WTC11 (cell line): ENCODE results near the gene AGBL1. TPM values are rescaled to one million over a fixed set of nuclear protein-coding genes. Genes with fewer than 3 reads are reported as not detected.

Source experiments
- ATAC-seq: fragments of 200-7000 bp; cut with Tn5 transposase; 2 replicates; pipeline ENCODE4 v1.10.0; 2021; ENCODE audit warnings: mild to moderate bottlenecking, moderate library complexity
- CTCF ChIA-PET: fragments of 300-600 bp; sonication (Branson Sonifier 250); formaldehyde crosslinking; loops from one replicate; lab custom pipeline; 2021; ENCODE audit warnings: antibody characterized with exemption; lab: Charles Lee
- POLR2A ChIA-PET: fragments of 350-600 bp; sonication (Branson Sonifier 250); formaldehyde crosslinking; loops from one replicate; lab custom pipeline; 2021; ENCODE audit warnings: antibody characterized with exemption; lab: Charles Lee
- DNase-seq: peaks from one replicate; pipeline ENCODE4 v3.0.0; 2021; ENCODE audit warnings: low spot score
- H3K27ac Mint-ChIP-seq: 2 replicates; pipeline ENCODE4 v1.8.0; 2021; ENCODE audit warnings: mixed read lengths
- H3K27me3 Mint-ChIP-seq: 2 replicates; pipeline ENCODE4 v1.8.0; 2021; ENCODE audit warnings: low read depth, mild to moderate bottlenecking, moderate library complexity, mixed read lengths
- H3K36me3 Mint-ChIP-seq: 2 replicates; pipeline ENCODE4 v1.8.0; 2021; ENCODE audit warnings: mixed read lengths
- H3K4me1 Mint-ChIP-seq: 2 replicates; pipeline ENCODE4 v1.8.0; 2022; ENCODE audit warnings: mixed read lengths
- H3K4me3 Mint-ChIP-seq: 2 replicates; pipeline ENCODE4 v1.8.0; 2021; ENCODE audit warnings: mild to moderate bottlenecking, moderate library complexity, mixed read lengths
- H3K9me3 Mint-ChIP-seq: 2 replicates; pipeline ENCODE4 v1.8.0; 2021; ENCODE audit warnings: mixed read lengths
- ATF1 ChIP-seq: sonication (generic); formaldehyde crosslinking; IDR thresholded peaks from 2 replicates; pipeline ENCODE4 v1.8.1; 2023; ENCODE audit warnings: mild to moderate bottlenecking, moderate library complexity, missing genetic modification reagents
- FOXJ3 ChIP-seq: sonication (generic); formaldehyde crosslinking; IDR thresholded peaks from 2 replicates; pipeline ENCODE4 v1.9.0; 2021; ENCODE audit warnings: missing genetic modification reagents, mild to moderate bottlenecking, borderline replicate concordance
- GABPB1 ChIP-seq: sonication (generic); formaldehyde crosslinking; IDR thresholded peaks from 2 replicates; pipeline ENCODE4 v1.8.1; 2023; ENCODE audit warnings: mild to moderate bottlenecking, missing genetic modification reagents
- JAZF1 ChIP-seq: fragments of 250-450 bp; sonication (Bioruptor Pico); IDR thresholded peaks from 2 replicates; pipeline ENCODE4 v1.9.0; 2021; ENCODE audit warnings: moderate library complexity, mild to moderate bottlenecking, inconsistent platforms
- KAT7 ChIP-seq: sonication (generic); formaldehyde crosslinking; IDR thresholded peaks from 2 replicates; pipeline ENCODE4 v1.8.1; 2023; ENCODE audit warnings: missing genetic modification reagents, mild to moderate bottlenecking, borderline replicate concordance
- NFYB ChIP-seq: sonication (generic); formaldehyde crosslinking; conservative IDR thresholded peaks from 2 replicates; pipeline ENCODE4 v1.8.0; 2022; ENCODE audit warnings: low read depth, missing genetic modification reagents
- SOX15 ChIP-seq: fragments of 250-450 bp; sonication (Bioruptor Pico); IDR thresholded peaks from 2 replicates; pipeline ENCODE4 v1.9.0; 2021; ENCODE audit warnings: mild to moderate bottlenecking
- SP1 ChIP-seq: sonication (generic); formaldehyde crosslinking; conservative IDR thresholded peaks from 2 replicates; pipeline ENCODE4 v1.8.1; 2022; ENCODE audit warnings: missing genetic modification reagents
- TCF7 ChIP-seq: sonication (generic); formaldehyde crosslinking; IDR thresholded peaks from 2 replicates; pipeline ENCODE4 v1.8.0; 2022; ENCODE audit warnings: mild to moderate bottlenecking, low read depth, missing genetic modification reagents, moderate library complexity
- TEAD4 ChIP-seq: sonication (generic); formaldehyde crosslinking; IDR thresholded peaks from 2 replicates; pipeline ENCODE4 v1.8.0; 2022; ENCODE audit warnings: mild to moderate bottlenecking, missing genetic modification reagents
- TP53 ChIP-seq: sonication (generic); formaldehyde crosslinking; IDR thresholded peaks from 2 replicates; pipeline ENCODE4 v1.8.1; 2023; ENCODE audit warnings: mild to moderate bottlenecking, missing genetic modification reagents
- ZNF121 ChIP-seq: sonication (generic); formaldehyde crosslinking; IDR thresholded peaks from 2 replicates; pipeline ENCODE4 v1.8.0; 2023; ENCODE audit warnings: missing genetic modification reagents
- total RNA-seq: library from RNA; stranded (reverse); gene quantifications from 3 replicates; pipeline ENCODE4 v1.2.3, GENCODE V29; 2021
- TF ChIP-seq, protein P1 (sequence below): sonication (generic); formaldehyde crosslinking; IDR thresholded peaks from 2 replicates; pipeline ENCODE4 v1.8.1; 2023; ENCODE audit warnings: mild to moderate bottlenecking, missing genetic modification reagents, moderate library complexity
- TF ChIP-seq, protein P2 (sequence below): sonication (generic); formaldehyde crosslinking; IDR thresholded peaks from 2 replicates; pipeline ENCODE4 v1.8.0; 2022; ENCODE audit warnings: mild to moderate bottlenecking, missing genetic modification reagents
- TF ChIP-seq, protein P3 (sequence below): sonication (generic); formaldehyde crosslinking; IDR thresholded peaks from 2 replicates; pipeline ENCODE4 v1.8.0; 2023; ENCODE audit warnings: missing genetic modification reagents
- TF ChIP-seq, protein P4 (sequence below): sonication (generic); formaldehyde crosslinking; IDR thresholded peaks from 2 replicates; pipeline ENCODE4 v1.8.1; 2023; ENCODE audit warnings: mild to moderate bottlenecking, missing genetic modification reagents, moderate library complexity
- TF ChIP-seq, protein P5 (sequence below): sonication (generic); formaldehyde crosslinking; IDR thresholded peaks from 2 replicates; pipeline ENCODE4 v1.8.1; 2022; ENCODE audit warnings: mild to moderate bottlenecking, missing genetic modification reagents, moderate library complexity, borderline replicate concordance
- TF ChIP-seq, protein P6 (sequence below): fragments of 250-450 bp; sonication (Bioruptor Pico); IDR thresholded peaks from 2 replicates; pipeline ENCODE4 v1.9.0; 2021; ENCODE audit warnings: mild to moderate bottlenecking, borderline replicate concordance
- TF ChIP-seq, protein P7 (sequence below): sonication (generic); formaldehyde crosslinking; conservative IDR thresholded peaks from 2 replicates; pipeline ENCODE4 v1.8.1; 2022; ENCODE audit warnings: mild to moderate bottlenecking, missing genetic modification reagents
- TF ChIP-seq, protein P8 (sequence below): fragments of 250-450 bp; sonication (Bioruptor Pico); conservative IDR thresholded peaks from 2 replicates; pipeline ENCODE4 v1.9.0; 2021; ENCODE audit warnings: mild to moderate bottlenecking

Gene AGBL1
- total RNA-seq, 1 experiment from 2014 or later, result not detected

DNA sequence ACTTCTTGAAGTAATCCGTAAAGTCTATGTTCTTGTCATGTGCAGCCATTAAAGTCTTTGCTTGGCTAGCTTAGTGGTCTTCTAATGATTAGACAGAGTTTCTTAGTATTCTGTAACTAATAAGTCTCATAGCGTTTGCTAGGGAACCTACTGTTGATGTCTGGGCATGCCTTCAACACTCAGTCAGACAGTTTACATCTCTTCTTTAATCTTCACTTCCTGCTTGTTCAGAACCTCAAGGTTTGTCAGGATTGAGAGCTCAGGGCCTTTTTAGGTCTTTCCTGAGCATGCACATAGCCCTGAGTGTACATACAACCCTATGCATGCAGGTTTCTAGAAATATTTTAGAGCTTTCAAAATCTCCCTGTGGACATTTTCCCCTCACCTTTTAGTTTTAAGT, 426.3 kb downstream of the AGBL1 start:
- Mint-ChIP-seq H3K27me3 (no peaks in the 10 kb centered on the region), H3K9me3 (peaks cover 10% of the 10 kb centered on the region), H3K4me3 (no peak overlapping the region), H3K4me1 (peaks cover 18% of the 10 kb centered on the region), H3K27ac (no peak overlapping the region), H3K36me3 (no peaks in the 10 kb centered on the region)
- DNase-seq (no peak), ATAC-seq (no peak)
- TF ChIP-seq FOXJ3 (no peak), TCF7 (CRISPR knock-in tag) (no peak), TEAD4 (CRISPR knock-in tag) (no peak), NFYB (CRISPR knock-in tag) (no peak), ATF1 (CRISPR knock-in tag) (no peak), KAT7 (no peak)
- TF ChIP-seq, protein P1, sequence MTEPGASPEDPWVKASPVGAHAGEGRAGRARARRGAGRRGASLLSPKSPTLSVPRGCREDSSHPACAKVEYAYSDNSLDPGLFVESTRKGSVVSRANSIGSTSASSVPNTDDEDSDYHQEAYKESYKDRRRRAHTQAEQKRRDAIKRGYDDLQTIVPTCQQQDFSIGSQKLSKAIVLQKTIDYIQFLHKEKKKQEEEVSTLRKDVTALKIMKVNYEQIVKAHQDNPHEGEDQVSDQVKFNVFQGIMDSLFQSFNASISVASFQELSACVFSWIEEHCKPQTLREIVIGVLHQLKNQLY (CRISPR knock-in tag), result no peak
- TF ChIP-seq, protein P2, sequence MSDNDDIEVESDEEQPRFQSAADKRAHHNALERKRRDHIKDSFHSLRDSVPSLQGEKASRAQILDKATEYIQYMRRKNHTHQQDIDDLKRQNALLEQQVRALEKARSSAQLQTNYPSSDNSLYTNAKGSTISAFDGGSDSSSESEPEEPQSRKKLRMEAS (CRISPR knock-in tag), result no peak
- ChIA-PET CTCF (no interaction called here), POLR2A (no interaction called here)

DNA sequence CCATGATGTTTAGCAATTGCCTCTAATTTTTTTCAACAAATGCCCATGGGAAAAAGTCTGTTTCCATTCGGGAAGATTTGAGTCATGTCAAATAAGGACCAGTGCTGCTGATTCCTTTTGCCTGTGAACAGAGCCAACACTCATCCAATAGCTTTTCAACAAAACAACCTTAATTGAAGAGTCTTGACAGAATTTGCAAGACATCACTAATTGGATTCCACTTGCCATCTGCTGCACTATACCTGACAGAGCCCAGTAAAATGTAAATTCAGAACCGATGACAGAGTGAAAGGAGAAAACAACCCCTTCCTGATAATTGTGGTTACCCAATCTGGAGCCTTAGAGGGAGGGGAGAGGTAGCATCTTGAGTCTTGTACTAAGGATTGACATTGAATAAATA, 426.7 kb downstream of the AGBL1 start:
- H3K9me3 Mint-ChIP-seq, result peaks cover 10% of the 10 kb centered on the region
- H3K4me3 Mint-ChIP-seq, result no peak overlapping the region
- TF ChIP-seq GABPB1, result no peak
- no peak for TF ChIP-seq SOX15 (CRISPR knock-in tag)
- TF ChIP-seq TP53, result no peak
- TF ChIP-seq SP1, result no peak
- TF ChIP-seq, protein P3, sequence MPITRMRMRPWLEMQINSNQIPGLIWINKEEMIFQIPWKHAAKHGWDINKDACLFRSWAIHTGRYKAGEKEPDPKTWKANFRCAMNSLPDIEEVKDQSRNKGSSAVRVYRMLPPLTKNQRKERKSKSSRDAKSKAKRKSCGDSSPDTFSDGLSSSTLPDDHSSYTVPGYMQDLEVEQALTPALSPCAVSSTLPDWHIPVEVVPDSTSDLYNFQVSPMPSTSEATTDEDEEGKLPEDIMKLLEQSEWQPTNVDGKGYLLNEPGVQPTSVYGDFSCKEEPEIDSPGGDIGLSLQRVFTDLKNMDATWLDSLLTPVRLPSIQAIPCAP (CRISPR knock-in tag), result no peak
- no peak for DNase-seq
- no peaks in the 10 kb centered on the region for H3K36me3 Mint-ChIP-seq
- H3K27me3 Mint-ChIP-seq, result no peaks in the 10 kb centered on the region
- CTCF ChIA-PET, result no interaction called here
- H3K4me1 Mint-ChIP-seq, result peaks cover 18% of the 10 kb centered on the region
- POLR2A ChIA-PET, result no interaction called here
- ATAC-seq, result no peak
- H3K27ac Mint-ChIP-seq, result no peak overlapping the region

GRCh38 chr15:86515625-86516024, 436.0 kb downstream of the AGBL1 start:
- H3K4me3 Mint-ChIP-seq, result no peak overlapping the region
- H3K36me3 Mint-ChIP-seq, result no peaks in the 10 kb centered on the region
- no peaks in the 10 kb centered on the region for H3K27me3 Mint-ChIP-seq
- CTCF ChIA-PET, result no interaction called here
- DNase-seq, result no peak
- no peak overlapping the region for H3K27ac Mint-ChIP-seq
- POLR2A ChIA-PET, result no interaction called here
- no peaks in the 10 kb centered on the region for H3K9me3 Mint-ChIP-seq
- no peak for ATAC-seq
- H3K4me1 Mint-ChIP-seq, result peaks cover 7% of the 10 kb centered on the region
- TF ChIP-seq KAT7 (no peak), TCF7 (CRISPR knock-in tag) (no peak), JAZF1 (CRISPR knock-in tag) (no peak)
- TF ChIP-seq, protein P4, sequence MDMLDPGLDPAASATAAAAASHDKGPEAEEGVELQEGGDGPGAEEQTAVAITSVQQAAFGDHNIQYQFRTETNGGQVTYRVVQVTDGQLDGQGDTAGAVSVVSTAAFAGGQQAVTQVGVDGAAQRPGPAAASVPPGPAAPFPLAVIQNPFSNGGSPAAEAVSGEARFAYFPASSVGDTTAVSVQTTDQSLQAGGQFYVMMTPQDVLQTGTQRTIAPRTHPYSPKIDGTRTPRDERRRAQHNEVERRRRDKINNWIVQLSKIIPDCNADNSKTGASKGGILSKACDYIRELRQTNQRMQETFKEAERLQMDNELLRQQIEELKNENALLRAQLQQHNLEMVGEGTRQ (CRISPR knock-in tag), result no peak
- TF ChIP-seq, protein P5, sequence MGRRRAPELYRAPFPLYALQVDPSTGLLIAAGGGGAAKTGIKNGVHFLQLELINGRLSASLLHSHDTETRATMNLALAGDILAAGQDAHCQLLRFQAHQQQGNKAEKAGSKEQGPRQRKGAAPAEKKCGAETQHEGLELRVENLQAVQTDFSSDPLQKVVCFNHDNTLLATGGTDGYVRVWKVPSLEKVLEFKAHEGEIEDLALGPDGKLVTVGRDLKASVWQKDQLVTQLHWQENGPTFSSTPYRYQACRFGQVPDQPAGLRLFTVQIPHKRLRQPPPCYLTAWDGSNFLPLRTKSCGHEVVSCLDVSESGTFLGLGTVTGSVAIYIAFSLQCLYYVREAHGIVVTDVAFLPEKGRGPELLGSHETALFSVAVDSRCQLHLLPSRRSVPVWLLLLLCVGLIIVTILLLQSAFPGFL (CRISPR knock-in tag), result no peak

DNA sequence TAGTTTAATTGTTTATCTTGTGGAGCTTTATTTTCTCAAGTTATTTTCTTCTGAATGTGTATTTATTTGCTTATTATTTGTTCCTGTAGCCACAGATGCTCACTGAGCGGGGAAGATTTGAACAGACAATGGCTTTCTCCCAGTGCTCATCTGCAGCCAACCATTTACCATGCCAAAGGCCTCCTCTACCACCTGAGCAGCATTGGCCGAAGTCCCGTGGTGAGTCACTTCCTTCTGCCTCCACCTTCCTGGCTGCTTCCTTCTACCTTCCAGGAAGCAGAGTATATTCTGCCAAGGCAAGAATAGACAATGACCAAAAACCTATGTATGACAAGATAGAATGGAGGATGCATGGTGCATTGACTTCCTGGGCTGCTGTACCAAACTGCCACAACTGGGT, 443.1 kb downstream of the AGBL1 start:
- ChIA-PET POLR2A (no interaction called here), CTCF (no interaction called here)
- no peak for ATAC-seq
- Mint-ChIP-seq H3K27me3 (0 out of 2 replicates have a peak, but pooled peaks cover 2% of the 10 kb centered on the region), H3K36me3 (no peaks in the 10 kb centered on the region), H3K9me3 (peaks cover 13% of the 10 kb centered on the region), H3K4me1 (peaks cover 8% of the 10 kb centered on the region), H3K27ac (no peak overlapping the region), H3K4me3 (no peak overlapping the region)
- no peak for DNase-seq
- TF ChIP-seq ZNF121 (CRISPR knock-in tag), result no peak
- TF ChIP-seq, protein P6, sequence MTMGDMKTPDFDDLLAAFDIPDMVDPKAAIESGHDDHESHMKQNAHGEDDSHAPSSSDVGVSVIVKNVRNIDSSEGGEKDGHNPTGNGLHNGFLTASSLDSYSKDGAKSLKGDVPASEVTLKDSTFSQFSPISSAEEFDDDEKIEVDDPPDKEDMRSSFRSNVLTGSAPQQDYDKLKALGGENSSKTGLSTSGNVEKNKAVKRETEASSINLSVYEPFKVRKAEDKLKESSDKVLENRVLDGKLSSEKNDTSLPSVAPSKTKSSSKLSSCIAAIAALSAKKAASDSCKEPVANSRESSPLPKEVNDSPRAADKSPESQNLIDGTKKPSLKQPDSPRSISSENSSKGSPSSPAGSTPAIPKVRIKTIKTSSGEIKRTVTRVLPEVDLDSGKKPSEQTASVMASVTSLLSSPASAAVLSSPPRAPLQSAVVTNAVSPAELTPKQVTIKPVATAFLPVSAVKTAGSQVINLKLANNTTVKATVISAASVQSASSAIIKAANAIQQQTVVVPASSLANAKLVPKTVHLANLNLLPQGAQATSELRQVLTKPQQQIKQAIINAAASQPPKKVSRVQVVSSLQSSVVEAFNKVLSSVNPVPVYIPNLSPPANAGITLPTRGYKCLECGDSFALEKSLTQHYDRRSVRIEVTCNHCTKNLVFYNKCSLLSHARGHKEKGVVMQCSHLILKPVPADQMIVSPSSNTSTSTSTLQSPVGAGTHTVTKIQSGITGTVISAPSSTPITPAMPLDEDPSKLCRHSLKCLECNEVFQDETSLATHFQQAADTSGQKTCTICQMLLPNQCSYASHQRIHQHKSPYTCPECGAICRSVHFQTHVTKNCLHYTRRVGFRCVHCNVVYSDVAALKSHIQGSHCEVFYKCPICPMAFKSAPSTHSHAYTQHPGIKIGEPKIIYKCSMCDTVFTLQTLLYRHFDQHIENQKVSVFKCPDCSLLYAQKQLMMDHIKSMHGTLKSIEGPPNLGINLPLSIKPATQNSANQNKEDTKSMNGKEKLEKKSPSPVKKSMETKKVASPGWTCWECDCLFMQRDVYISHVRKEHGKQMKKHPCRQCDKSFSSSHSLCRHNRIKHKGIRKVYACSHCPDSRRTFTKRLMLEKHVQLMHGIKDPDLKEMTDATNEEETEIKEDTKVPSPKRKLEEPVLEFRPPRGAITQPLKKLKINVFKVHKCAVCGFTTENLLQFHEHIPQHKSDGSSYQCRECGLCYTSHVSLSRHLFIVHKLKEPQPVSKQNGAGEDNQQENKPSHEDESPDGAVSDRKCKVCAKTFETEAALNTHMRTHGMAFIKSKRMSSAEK (CRISPR knock-in tag), result no peak
- TF ChIP-seq, protein P7, sequence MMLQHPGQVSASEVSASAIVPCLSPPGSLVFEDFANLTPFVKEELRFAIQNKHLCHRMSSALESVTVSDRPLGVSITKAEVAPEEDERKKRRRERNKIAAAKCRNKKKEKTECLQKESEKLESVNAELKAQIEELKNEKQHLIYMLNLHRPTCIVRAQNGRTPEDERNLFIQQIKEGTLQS (CRISPR knock-in tag), result no peak
- TF ChIP-seq, protein P8, sequence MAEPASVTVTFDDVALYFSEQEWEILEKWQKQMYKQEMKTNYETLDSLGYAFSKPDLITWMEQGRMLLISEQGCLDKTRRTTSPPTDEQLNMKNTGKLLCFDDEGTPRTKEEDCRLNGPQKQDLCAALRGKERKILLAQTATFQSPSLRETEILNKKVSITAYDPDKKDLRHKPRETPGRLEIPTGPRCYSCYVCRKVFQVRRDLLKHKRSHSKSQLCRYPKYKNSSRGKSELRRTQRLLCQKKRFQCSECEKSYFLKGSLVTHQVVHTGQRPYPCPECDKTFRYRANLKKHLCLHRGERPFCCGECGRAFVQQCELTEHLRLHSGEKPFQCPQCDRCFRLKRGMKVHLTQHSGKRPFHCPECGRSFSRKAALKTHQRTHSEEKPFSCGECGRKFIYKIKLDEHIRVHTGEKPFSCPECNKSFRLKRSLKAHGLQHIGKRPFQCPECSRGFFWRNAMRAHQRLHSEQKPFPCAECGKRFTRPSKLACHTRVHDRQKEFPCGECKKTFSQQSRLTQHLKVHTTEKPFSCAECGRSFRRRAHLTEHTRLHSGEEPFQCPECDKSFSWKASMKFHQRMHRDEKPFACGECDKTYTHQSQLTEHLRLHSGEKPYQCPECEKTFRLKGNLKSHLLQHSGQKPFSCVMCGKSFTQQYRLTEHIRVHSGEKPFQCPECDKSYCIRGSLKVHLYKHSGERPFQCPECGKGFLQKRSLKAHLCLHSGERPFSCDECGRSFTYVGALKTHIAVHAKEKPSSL (CRISPR knock-in tag), result no peak
